GM12865 (cell line): ENCODE data around the gene LRRC66.

ENCODE experiments used
- DNase-seq: peaks from one replicate; pipeline ENCODE4 v3.0.0; 2010; ENCODE audit warnings: low read depth
- H3K4me3 ChIP-seq: 2 replicates; pipeline ENCODE4 v1.5.1; 2011; ENCODE audit warnings: mild to moderate bottlenecking, low read depth, low read length, control low read depth
- TF ChIP-seq, protein P1 (sequence below): IDR thresholded peaks from 2 replicates; pipeline ENCODE4 v1.5.1; 2011; ENCODE audit warnings: low read length, control low read depth, low read depth, inconsistent platforms; ENCODE audit not compliant: insufficient read depth; ENCODE audit errors: missing control alignments

The LRRC66 gene

DNA sequence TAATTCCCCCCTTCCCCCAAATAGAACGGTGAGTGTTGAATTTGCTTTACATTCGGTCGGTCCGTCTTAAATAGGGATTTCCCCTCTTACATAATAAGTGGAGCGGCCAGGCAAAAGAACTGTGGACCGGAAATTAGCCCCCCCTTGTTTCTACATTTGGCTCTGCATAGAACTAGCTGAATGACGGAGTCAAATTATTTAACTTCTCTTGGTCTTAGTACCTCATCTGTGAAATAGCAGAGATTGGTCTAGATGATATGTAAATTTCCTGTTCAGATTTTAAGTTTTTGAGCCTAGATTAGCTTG is 32.3 kb upstream of the LRRC66 start:
- TF ChIP-seq, protein P1, sequence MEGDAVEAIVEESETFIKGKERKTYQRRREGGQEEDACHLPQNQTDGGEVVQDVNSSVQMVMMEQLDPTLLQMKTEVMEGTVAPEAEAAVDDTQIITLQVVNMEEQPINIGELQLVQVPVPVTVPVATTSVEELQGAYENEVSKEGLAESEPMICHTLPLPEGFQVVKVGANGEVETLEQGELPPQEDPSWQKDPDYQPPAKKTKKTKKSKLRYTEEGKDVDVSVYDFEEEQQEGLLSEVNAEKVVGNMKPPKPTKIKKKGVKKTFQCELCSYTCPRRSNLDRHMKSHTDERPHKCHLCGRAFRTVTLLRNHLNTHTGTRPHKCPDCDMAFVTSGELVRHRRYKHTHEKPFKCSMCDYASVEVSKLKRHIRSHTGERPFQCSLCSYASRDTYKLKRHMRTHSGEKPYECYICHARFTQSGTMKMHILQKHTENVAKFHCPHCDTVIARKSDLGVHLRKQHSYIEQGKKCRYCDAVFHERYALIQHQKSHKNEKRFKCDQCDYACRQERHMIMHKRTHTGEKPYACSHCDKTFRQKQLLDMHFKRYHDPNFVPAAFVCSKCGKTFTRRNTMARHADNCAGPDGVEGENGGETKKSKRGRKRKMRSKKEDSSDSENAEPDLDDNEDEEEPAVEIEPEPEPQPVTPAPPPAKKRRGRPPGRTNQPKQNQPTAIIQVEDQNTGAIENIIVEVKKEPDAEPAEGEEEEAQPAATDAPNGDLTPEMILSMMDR, result no peak
- DNase-seq, result peak; percentile 53
- H3K4me3 ChIP-seq, result peak overlapping the region; percentile 62

DNA sequence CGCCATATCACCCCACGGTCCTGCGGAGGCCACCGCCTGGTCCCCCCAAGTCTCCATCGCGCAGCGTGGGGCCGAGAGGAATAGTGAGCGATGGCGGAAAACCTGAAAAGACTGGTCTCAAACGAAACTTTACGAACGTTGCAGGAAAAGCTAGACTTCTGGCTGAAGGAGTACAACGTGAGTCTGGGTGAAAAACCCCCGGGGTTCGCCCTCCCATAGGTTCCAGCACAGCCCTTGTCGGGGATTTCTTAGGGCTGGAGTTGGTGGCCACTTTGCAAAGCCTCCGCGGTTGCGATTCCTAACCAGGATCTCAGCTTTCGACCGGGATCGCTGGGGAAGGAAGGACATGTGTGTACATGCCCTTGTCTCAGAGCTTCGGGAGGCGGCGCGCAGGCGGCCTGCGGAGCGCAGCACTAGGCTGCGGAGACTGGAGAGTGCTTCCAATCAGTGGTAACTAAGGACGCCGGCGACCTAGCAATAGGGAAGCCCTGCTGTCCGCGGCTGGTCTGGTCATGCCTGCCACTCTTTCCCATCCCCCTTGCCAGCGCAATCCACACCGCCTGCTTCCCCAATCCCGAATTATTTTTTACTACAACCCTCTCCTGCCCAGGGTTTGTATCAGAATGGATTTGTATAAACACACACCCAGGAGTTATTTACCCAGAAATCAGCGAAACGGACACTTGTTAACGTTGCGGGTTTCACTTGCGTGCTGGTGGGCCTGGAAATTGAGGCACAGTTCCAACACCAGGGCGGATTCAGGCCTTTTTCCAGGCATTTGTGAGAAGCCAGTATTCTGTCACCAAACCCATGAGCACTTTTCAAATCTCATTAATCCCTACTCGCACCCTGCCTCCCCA is 31.7 kb upstream of the LRRC66 start:
- H3K4me3 ChIP-seq, result peak overlapping the region; percentile 62
- DNase-seq, result peak; percentile 52
- TF ChIP-seq, protein P1, result no peak

DNA sequence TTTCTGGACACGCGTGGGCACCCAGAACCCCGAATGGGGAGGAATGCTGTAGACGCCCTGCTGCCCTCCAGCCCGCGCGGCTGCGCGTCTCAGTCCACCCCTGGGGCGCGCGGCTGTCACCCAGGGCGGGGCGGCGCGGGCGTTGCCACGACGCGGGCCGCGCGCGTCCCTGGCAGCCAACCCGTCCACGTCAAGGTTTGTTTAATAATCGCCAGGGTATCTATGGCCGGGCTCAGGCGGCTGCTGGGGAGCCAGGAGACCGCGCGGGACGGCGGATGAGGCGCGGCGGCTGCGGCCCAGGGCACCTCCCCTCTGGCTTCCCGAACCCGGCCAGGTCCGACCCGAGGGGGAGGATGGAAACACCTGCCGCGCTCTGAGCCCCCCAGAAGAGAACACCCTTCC is 31.1 kb upstream of the LRRC66 start, which contains the start of gene SPATA18:
Gene SPATA18 (plus strand): TSS at position 92 of the 402 bp plus-strand sequence. CDS start 401 bp downstream, outside the sequence.
- TF ChIP-seq, protein P1, result no peak
- peak; percentile 9 for DNase-seq
- peak within 1 kb of the TSS; percentile 62 for H3K4me3 ChIP-seq

DNA sequence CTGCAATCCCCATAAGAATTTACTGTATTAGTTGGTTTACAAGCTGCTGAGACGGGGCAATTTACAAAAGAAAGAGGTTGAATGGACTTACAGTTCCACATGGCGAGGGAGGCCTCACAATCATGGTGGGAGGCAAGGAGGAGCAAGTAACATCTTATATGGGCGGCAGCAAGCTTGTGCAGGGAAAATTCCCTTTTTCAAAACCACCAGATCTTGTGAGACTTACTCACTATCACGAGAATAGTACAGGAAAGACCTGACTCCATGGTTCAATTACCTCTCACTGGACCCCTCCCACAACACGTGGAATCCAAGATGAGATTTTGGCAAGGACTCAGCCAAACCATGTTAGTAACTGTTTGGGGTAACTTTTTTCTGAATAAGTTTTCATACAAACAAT is 29.1 kb upstream of the LRRC66 start:
- DNase-seq, result no peak
- no peak overlapping the region for H3K4me3 ChIP-seq
- TF ChIP-seq, protein P1, result no peak

DNA sequence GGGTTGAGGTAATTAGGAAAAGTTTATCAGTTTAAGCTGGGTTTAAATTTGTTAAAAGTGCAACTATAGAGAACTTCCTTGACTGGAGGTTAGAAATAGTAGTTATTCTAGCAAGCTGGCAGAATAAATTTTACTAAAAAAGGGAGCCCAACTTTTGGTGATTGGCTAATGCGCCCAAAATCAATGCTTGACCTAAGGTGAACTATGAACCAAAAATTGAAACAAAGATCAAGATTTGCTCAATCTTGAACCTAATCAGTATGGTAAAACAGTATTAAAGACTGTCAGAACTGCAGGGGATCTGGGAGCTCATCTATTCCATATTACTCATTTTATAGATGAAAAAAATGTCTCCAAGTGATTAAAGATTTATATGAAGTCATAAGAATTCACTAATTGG is 24.9 kb upstream of the LRRC66 start:
- no peak for DNase-seq
- no peak overlapping the region for H3K4me3 ChIP-seq
- TF ChIP-seq, protein P1, result no peak

DNA sequence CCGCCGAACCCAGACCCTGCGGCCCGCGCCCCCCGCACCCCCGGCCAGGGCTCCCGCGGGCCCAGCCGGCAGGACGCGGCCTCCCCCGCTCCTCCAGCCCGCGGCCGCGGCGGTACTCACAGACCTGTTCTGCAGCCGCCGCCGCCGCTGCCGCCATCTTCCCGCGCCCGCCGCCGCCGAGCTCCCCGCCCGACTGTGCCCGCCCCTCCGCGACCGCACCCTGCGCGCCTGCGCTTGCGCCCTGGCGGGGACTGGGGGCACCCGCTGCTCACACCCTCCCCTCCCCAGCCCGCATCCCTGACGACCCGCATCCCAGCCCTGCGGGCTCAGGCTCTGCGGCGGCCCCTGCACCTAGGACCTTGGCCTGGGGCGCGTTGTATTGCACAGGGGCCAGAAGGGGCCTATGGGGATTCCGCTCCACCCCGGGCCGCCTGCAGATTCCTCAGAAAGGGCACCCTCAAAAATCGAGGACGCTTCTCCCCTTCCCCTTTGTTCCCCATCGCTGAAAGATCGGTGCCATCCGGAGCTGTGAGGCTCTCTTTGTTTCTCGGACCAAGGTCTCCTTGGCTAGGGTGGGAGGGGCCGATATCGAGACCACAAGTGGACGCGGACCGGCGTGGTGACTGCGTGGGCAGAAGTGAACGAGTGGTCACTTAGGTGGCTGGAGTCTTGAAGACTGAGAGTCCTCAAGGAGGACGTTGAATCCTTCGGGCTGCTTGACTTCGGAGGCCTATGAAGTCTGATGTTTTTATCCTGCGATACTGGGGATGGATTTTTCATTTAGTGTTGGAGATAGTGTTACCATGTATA is 18.1 kb upstream of the LRRC66 start, which contains the start of gene SGCB:
Gene SGCB (minus strand): TSS at position 197 of the 810 bp plus-strand sequence. CDS start 40 bp downstream, at position 157.
- TF ChIP-seq, protein P1, result no peak
- DNase-seq, result peak; percentile 71
- H3K4me3 ChIP-seq, result peak within 1 kb of the TSS; percentile 77
